ENCODE data around the gene ENTHD1.
"Not testable (repeated sequence)": the region's sequence is repeated elsewhere in the genome, so short reads cannot be mapped to it uniquely, and the experiment has no call there.

Gene ENTHD1

GRCh38 chr22:39904862-39905261 lies 11.3 kb upstream of the ENTHD1 start:
- no peak for TF ChIP-seq CTCF (IDR thresholded peaks at IDR 0.05; ENCODE audit: low read depth, low read length)
- DNase-seq, result no peak
- no peaks in the 10 kb centered on the region for H3K4me1 ChIP-seq
- peaks cover 48% of the 10 kb centered on the region for H3K27me3 ChIP-seq
- no peaks in the 10 kb centered on the region for H3K9me3 ChIP-seq
- no peaks in the 10 kb centered on the region for H3K36me3 ChIP-seq
- H3K4me3 ChIP-seq (ENCODE audit: low read depth, low read length), result no peak overlapping the region

- H3K36me3 ChIP-seq; H3K9me3 ChIP-seq; DNase-seq; H3K4me3 ChIP-seq (ENCODE audit: low read depth, low read length); H3K4me1 ChIP-seq: not testable (repeated sequence)
- peaks cover 51% of the 10 kb centered on the region for H3K27me3 ChIP-seq
Measured at GRCh38 chr22:39904024-39904423, 10.5 kb upstream of the ENTHD1 start.

- no peaks in the 10 kb centered on the region for H3K36me3 ChIP-seq
- no peak for DNase-seq
- H3K9me3 ChIP-seq, result no peaks in the 10 kb centered on the region
- H3K27me3 ChIP-seq, result peaks cover 53% of the 10 kb centered on the region
- no peak for TF ChIP-seq CTCF (IDR thresholded peaks at IDR 0.05; ENCODE audit: low read depth, low read length)
- no peak overlapping the region for H3K4me3 ChIP-seq (ENCODE audit: low read depth, low read length)
- no peaks in the 10 kb centered on the region for H3K4me1 ChIP-seq
Measured at GRCh38 chr22:39901565-39902146, 8.1 kb upstream of the ENTHD1 start.

GRCh38 chr22:39900306-39901227 lies 7.0 kb upstream of the ENTHD1 start, which contains the start of gene GRAP2:
TSS of gene GRAP2 (plus strand) at chr22:39901084. CDS start at chr22:39947107, 46,023 bp downstream.
- DNase-seq, result no peak
- H3K4me3 ChIP-seq (ENCODE audit: low read depth, low read length), result no peak within 1 kb of the TSS
- no peaks in the 10 kb centered on the region for H3K9me3 ChIP-seq
- TF ChIP-seq CTCF (IDR thresholded peaks at IDR 0.05; ENCODE audit: low read depth, low read length), result no peak
- H3K27me3 ChIP-seq, result peaks cover 54% of the 10 kb centered on the region
- H3K4me1 ChIP-seq, result no peaks in the 10 kb centered on the region
- H3K36me3 ChIP-seq, result no peaks in the 10 kb centered on the region

GRCh38 chr22:39898997-39899396 lies 5.4 kb upstream of the ENTHD1 start:
- Histone ChIP-seq H3K27me3 (peaks cover 51% of the 10 kb centered on the region), H3K4me3 (ENCODE audit: low read depth, low read length) (no peak overlapping the region), H3K4me1 (no peaks in the 10 kb centered on the region), H3K36me3 (no peaks in the 10 kb centered on the region), H3K9me3 (no peaks in the 10 kb centered on the region)
- TF ChIP-seq CTCF (IDR thresholded peaks at IDR 0.05; ENCODE audit: low read depth, low read length), result no peak
- no peak for DNase-seq

GRCh38 chr22:39897841-39898240 lies 4.3 kb upstream of the ENTHD1 start:
- Histone ChIP-seq H3K9me3 (no peaks in the 10 kb centered on the region), H3K4me3 (ENCODE audit: low read depth, low read length) (no peak overlapping the region), H3K27me3 (peaks cover 55% of the 10 kb centered on the region), H3K4me1 (no peaks in the 10 kb centered on the region), H3K36me3 (no peaks in the 10 kb centered on the region)
- no peak for TF ChIP-seq CTCF (IDR thresholded peaks at IDR 0.05; ENCODE audit: low read depth, low read length)
- no peak for DNase-seq

All from BE2C (cell line).